NCI-H446 (cell line): Measurements from ENCODE around the gene TCF3.

Experiments used
- DNase-seq, 2 experiments: peaks; one replicate each; lab custom pipeline; 2025; lab: John Stamatoyannopoulos, UW

TCF3 gene

GRCh38 chr19:1560286-1560882 is 92.0 kb downstream of the TCF3 start:
- no peak for DNase-seq
